Measurements from ENCODE around the gene ENG. TPM values are rescaled to one million over a fixed set of nuclear protein-coding genes. Genes with fewer than 3 reads are reported as not detected.
A peak's percentile ranks its signal among the peaks of the same experiment; 100 is the strongest.

The ENG gene
- polyA plus RNA-seq, 2 of the 4 experiments (the other 2 are of a cell fraction): 0.08 TPM; not detected in 1

DNA sequence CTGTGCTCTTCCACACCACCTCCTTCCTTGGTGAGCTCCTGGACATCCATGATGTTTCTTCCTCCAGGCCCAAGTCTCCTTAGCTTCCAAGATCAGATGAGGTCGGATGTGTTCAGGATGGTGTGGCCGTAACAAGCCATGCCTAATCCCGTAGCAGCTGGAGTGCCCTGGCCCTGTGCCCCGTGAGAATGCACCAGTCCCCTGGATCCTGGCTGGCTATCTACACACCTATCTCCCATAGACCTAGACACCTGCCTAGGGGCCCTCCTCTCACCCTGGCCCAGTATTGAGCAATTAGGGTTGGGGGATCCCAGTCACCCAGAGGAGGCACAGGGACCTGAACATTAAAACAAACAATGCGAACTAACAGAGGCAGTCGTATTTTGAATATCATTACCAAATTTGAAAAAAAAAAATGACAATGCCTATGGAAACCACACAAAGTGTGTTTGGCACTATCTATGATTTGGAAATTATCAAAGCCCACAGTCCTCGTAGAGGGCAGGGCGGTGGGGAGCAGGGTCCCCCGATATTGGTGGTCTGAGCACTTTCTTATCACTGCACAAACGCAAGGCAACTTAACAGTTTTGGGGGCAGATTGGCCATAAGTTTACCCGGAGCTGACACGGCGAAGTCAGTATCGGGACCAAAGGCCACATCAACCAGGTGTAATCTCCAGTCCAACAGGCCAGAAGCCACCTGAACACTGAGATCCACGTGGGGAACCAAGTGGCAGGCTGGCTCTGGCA is 13.2 kb downstream of the ENG start:
- WGBS (ENCODE audit: missing lambda C conversion rate): 78% methylated on average over 15 of the region's 15 CpGs
- Histone ChIP-seq H3K27ac (no peak overlapping the region), H3K4me3 (no peak overlapping the region), H3K4me1 (peaks cover 12% of the 10 kb centered on the region; the same call in 2 of the 3 replicates), H3K9me3 (no peaks in the 10 kb centered on the region), H3K4me2 (no peak overlapping the region)
- ChIA-PET POLR2A (no interaction called here), CTCF (interaction anchor here (1.3 to 2.0 kb wide), 4 partner anchors 29 to 107 kb away, joined by 3 to 12 read pairs (median 4); partner anchors contain the start of gene TOR2A)
- DNase-seq (ENCODE audit: low read depth in 1 of 2, low spot score in 1 of 2) (no peak), ATAC-seq (no peak), FAIRE-seq (no peak)
- no peak for TF ChIP-seq FOSL2 (IDR thresholded peaks at IDR 0.05)
- TF ChIP-seq FOSL2 (CRISPR knock-in tag; IDR thresholded peaks at IDR 0.05): no peak
- TF ChIP-seq TP53 (CRISPR knock-in tag; IDR thresholded peaks at IDR 0.05): no peak
- TF ChIP-seq E2F6 (IDR thresholded peaks at IDR 0.05; ENCODE audit: borderline replicate concordance, low read depth): no peak
- TF ChIP-seq ZFP36 (IDR thresholded peaks at IDR 0.05; ENCODE audit: borderline replicate concordance, partially characterized antibody): no peak
- TF ChIP-seq HOXA7 (CRISPR knock-in tag; IDR thresholded peaks at IDR 0.05): no peak
- no peak for TF ChIP-seq ESRRA (IDR thresholded peaks at IDR 0.05; ENCODE audit: borderline replicate concordance, low read length)
- TF ChIP-seq HDAC2 (IDR thresholded peaks at IDR 0.05): no peak
- TF ChIP-seq RFX5 (IDR thresholded peaks at IDR 0.05): no peak
- TF ChIP-seq ZC3H11A (IDR thresholded peaks at IDR 0.05): no peak
- TF ChIP-seq KDM5A (IDR thresholded peaks at IDR 0.05): no peak
- TF ChIP-seq, protein P1, sequence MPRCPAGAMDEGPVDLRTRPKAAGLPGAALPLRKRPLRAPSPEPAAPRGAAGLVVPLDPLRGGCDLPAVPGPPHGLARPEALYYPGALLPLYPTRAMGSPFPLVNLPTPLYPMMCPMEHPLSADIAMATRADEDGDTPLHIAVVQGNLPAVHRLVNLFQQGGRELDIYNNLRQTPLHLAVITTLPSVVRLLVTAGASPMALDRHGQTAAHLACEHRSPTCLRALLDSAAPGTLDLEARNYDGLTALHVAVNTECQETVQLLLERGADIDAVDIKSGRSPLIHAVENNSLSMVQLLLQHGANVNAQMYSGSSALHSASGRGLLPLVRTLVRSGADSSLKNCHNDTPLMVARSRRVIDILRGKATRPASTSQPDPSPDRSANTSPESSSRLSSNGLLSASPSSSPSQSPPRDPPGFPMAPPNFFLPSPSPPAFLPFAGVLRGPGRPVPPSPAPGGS (IDR thresholded peaks at IDR 0.05): no peak
- TF ChIP-seq EHF (CRISPR knock-in tag; IDR thresholded peaks at IDR 0.05): no peak
- no peak for TF ChIP-seq RCOR1 (IDR thresholded peaks at IDR 0.05; ENCODE audit: low read depth, low read length)
- TF ChIP-seq RNF2 (IDR thresholded peaks at IDR 0.05; ENCODE audit: borderline replicate concordance, low read depth): no peak
- TF ChIP-seq, protein P2, sequence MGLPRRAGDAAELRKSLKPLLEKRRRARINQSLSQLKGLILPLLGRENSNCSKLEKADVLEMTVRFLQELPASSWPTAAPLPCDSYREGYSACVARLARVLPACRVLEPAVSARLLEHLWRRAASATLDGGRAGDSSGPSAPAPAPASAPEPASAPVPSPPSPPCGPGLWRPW (IDR thresholded peaks at IDR 0.05): no peak
- TF ChIP-seq MYC (IDR thresholded peaks at IDR 0.05; ENCODE audit: borderline replicate concordance, low read length): no peak
- TF ChIP-seq POLR2A (IDR thresholded peaks at IDR 0.05; ENCODE audit: low read length): no peak

DNA sequence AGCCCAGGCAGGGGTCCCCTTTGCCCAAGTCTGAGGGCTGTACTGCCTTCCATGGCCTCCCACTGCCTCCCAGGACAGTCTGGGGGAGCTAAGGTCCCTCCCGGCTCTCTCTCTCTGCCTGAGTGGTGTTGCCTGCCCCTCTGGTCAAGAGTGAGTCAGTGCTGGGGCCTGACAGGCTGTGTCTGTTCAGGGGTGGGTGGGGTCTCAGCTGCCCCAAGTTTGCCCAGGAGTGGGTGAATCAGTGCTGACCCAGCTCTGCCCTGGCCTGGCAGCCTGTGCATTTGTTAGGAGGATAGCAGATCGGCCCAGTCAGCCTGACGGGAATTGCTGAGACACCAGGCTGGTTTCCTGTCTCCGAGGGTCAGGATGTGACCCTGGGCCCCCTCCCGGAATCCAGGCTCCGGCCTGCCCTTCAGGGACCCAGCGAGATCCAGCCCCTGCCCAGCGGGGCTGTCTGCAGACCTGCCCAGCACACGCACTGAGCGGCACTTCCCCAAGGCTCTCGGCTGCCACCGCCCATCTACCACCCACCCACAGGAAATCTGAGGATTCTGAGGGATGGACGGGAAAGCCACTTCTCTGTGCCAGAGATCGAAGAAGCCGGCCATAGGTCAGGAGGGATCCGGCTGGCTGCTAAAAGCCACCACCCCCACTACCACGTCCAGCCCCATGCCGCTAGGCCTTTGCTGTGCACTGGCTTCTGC is 15.9 kb downstream of the ENG start:
- peak; percentile 72 to 92 for ATAC-seq
- POLR2A ChIA-PET: interaction anchor here (0.7 kb wide), 1 partner anchor 11 kb away, joined by 3 read pairs; no protein-coding TSS in a partner anchor
- 68% methylated on average over 17 of the region's 18 CpGs for WGBS (ENCODE audit: missing lambda C conversion rate)

More for the DNA sequence above, 15.9 kb downstream of the ENG start:
- Histone ChIP-seq H3K4me3 (no peak overlapping the region), H3K4me2 (peak overlapping the region; percentile 34; the same call in 2 of the 3 replicates), H3K27ac (peak overlapping the region; percentile 33 to 68; a peak in 4 of 6 replicates), H3K4me1 (peaks cover 12% of the 10 kb centered on the region; the same call in 2 of the 3 replicates), H3K9me3 (no peaks in the 10 kb centered on the region)
- FAIRE-seq (no peak), DNase-seq (ENCODE audit: low read depth in 1 of 2, low spot score in 1 of 2) (peak; percentile 26 to 51)
- TF ChIP-seq MAZ (IDR thresholded peaks at IDR 0.05; ENCODE audit: borderline replicate concordance, low read depth, low read length): no peak
- no peak for TF ChIP-seq MAFK (IDR thresholded peaks at IDR 0.05; ENCODE audit: partially characterized antibody)
- TF ChIP-seq KDM5A (IDR thresholded peaks at IDR 0.05): no peak
- TF ChIP-seq TP53 (CRISPR knock-in tag; IDR thresholded peaks at IDR 0.05): no peak
- no peak for TF ChIP-seq CBX8 (IDR thresholded peaks at IDR 0.05)
- TF ChIP-seq MYC (IDR thresholded peaks at IDR 0.05; ENCODE audit: borderline replicate concordance, low read length): no peak
- TF ChIP-seq ZNF302 (CRISPR knock-in tag; IDR thresholded peaks at IDR 0.05): no peak
- no peak for TF ChIP-seq JUNB (IDR thresholded peaks at IDR 0.05)
- no peak for TF ChIP-seq HMGXB4 (CRISPR knock-in tag; IDR thresholded peaks at IDR 0.05; ENCODE audit: borderline replicate concordance)
- TF ChIP-seq, protein P3, sequence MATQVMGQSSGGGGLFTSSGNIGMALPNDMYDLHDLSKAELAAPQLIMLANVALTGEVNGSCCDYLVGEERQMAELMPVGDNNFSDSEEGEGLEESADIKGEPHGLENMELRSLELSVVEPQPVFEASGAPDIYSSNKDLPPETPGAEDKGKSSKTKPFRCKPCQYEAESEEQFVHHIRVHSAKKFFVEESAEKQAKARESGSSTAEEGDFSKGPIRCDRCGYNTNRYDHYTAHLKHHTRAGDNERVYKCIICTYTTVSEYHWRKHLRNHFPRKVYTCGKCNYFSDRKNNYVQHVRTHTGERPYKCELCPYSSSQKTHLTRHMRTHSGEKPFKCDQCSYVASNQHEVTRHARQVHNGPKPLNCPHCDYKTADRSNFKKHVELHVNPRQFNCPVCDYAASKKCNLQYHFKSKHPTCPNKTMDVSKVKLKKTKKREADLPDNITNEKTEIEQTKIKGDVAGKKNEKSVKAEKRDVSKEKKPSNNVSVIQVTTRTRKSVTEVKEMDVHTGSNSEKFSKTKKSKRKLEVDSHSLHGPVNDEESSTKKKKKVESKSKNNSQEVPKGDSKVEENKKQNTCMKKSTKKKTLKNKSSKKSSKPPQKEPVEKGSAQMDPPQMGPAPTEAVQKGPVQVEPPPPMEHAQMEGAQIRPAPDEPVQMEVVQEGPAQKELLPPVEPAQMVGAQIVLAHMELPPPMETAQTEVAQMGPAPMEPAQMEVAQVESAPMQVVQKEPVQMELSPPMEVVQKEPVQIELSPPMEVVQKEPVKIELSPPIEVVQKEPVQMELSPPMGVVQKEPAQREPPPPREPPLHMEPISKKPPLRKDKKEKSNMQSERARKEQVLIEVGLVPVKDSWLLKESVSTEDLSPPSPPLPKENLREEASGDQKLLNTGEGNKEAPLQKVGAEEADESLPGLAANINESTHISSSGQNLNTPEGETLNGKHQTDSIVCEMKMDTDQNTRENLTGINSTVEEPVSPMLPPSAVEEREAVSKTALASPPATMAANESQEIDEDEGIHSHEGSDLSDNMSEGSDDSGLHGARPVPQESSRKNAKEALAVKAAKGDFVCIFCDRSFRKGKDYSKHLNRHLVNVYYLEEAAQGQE (IDR thresholded peaks at IDR 0.05): no peak
- no peak for TF ChIP-seq MAX (IDR thresholded peaks at IDR 0.05)
- CTCF ChIA-PET: interaction anchor here (0.6 to 3.2 kb wide), 7 partner anchors 11 to 199 kb away, joined by 3 to 14 read pairs (median 3); no protein-coding TSS in a partner anchor
